ENCODE results near the gene TSPAN9. TPM values are rescaled to one million over a fixed set of nuclear protein-coding genes. Genes with fewer than 3 reads are reported as not detected.

The TSPAN9 gene
- total RNA-seq, 4 donors from 2014 or later, result 27.9 to 49.1 (median 42.0) TPM

DNA sequence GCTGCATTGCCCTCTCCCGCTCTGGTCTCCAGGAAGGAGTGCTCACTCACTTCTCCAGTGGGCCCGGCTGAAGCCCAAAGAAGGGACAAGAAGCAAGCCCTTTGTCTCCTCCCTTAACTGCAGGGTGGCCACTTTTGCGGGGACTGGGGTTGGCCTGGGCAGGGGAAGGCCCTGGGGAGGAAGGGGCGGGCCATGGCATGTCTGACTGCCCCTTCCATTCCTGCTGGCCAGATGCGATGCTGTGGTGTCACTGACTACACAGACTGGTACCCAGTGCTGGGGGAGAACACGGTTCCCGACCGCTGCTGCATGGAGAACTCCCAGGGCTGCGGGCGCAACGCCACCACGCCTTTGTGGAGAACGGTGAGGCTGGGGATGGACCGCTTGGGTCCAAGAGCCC, 203.8 kb downstream of the TSPAN9 start:
- H3K4me3 ChIP-seq (ENCODE audit: low read depth, poor library complexity, severe bottlenecking), result no peak overlapping the region
- TF ChIP-seq CTCF (IDR thresholded peaks at IDR 0.05) (no peak), POLR2A (IDR thresholded peaks at IDR 0.05) (no peak)
- intact Hi-C loops (cut with DNase I; ENCODE audit: low total_unique reads), result no loop called here
- 94% methylated on average over 12 to 14 of the region's 14 CpGs for WGBS, 2 donors
- no peak for DNase-seq (ENCODE audit: low spot score in 2 of 2)

DNA sequence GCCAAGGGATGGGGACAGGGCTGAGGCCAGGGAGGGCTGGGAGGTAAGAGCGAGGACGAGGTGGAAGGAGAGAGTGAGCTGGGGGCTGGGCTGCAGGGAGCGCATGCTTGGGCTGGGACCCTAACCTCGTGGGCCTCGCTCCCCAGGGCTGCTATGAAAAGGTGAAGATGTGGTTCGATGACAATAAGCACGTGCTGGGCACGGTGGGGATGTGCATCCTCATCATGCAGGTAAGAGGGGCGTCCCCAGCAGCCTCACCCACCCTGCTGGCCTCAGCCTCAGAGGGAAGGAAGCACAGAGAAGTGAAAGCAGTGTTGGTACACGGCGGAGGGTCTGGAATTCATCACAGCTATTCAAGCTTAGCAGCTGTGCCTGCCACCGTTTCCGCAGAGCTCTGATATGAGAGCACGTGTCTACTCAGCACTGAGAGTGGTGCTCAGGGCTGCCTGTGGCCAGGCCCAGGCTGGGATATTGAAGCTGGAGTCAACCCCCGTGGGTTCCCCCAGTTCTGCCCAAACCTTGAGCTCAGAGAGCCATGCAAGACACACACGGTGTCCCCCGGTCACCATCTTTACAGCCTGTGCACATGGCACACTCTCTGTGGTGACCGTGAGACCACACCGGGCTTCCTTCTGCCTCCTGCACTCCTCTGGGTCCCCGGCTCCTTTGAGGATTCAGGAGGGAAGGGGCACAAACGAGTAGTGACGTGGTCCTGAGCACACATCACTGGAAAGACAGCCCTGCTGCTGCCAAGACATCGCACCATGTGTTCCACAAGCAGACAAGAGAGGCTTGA, 204.6 kb downstream of the TSPAN9 start:
- DNase-seq (ENCODE audit: low spot score in 2 of 2), result no peak
- no peak overlapping the region for H3K4me3 ChIP-seq (ENCODE audit: low read depth, poor library complexity, severe bottlenecking)
- TF ChIP-seq CTCF (IDR thresholded peaks at IDR 0.05) (no peak), POLR2A (IDR thresholded peaks at IDR 0.05) (no peak)
- WGBS, 2 donors, result 86 to 89% methylated on average over 23 of the region's 23 CpGs
- intact Hi-C loops (cut with DNase I; ENCODE audit: low total_unique reads), result no loop called here

DNA sequence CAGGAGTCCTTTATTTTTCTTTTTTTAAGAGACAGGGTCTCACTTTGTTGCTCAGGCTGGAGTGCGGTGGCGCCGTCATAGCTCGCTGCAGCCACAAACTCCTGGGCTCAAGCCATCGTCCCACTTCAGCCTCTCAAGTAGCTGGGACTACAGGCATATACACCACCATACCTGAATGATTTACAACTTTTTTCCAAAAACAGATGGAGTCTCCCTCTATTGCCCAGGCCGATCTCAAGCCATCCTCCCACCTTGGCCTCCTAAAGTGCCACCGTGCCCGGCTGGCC, 205.1 kb downstream of the TSPAN9 start:
- no peak for DNase-seq (ENCODE audit: low spot score in 2 of 2)
- TF ChIP-seq CTCF (IDR thresholded peaks at IDR 0.05) (no peak), POLR2A (IDR thresholded peaks at IDR 0.05) (no peak)
- 91 to 92% methylated on average over 8 of the region's 8 CpGs for WGBS, 2 donors
- no peak overlapping the region for H3K4me3 ChIP-seq (ENCODE audit: low read depth, poor library complexity, severe bottlenecking)
- intact Hi-C loops (cut with DNase I; ENCODE audit: low total_unique reads), result no loop called here

DNA sequence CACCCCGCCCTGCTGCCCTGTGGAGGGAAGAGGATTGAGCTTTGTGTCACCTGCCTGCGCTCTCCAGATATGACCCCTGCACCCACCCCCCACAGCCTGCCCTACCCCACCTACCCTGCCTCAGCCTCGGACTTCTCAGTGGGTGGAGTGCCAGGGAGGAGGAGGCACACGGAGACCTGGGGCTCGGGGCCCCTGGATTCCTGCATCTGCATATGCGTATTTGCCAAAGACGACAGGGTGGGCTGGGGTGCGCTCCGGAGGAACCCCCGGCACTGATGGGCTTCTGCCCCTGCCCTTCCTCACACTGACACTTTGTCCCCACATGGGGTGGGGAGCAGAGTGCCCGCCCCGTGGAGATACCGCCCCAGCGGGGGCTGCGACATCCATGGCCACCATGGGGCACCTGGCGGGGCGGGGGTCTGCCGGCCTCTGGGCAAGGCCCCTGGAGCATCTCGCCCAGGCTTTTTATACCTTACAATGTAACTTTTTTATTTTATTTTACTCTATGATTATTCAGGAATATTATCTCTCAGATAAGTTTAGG, 206.0 kb downstream of the TSPAN9 start:
- no peak for TF ChIP-seq CTCF (IDR thresholded peaks at IDR 0.05)
- TF ChIP-seq POLR2A (IDR thresholded peaks at IDR 0.05), result no peak
- H3K4me3 ChIP-seq (ENCODE audit: low read depth, poor library complexity, severe bottlenecking), result no peak overlapping the region
- no peak for DNase-seq (ENCODE audit: low spot score in 2 of 2)
- intact Hi-C loops (cut with DNase I; ENCODE audit: low total_unique reads), result no loop called here
- WGBS, 2 donors, result 87 to 91% methylated on average over 16 to 19 of the region's 19 CpGs

DNA sequence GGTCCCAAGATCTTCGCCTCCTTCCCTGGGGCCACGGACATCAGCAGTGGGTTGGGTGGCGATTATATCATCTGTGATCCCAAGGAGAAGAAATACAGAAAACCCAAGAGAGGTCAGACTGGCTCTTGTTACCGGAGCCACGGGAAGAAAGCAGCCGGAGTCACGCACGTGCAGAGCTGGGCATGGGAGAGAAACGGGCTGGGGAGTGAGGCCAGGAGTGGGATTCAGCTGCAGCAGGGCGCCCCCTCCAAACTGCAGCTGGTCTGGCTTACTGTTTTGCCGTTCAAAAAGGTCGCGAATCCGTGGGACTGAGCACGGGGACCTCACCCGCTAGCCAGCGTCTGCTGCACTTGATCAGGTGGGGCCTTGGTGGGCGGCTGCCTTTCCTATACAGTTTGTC, 207.2 kb downstream of the TSPAN9 start:
- 90 to 91% methylated on average over 17 to 18 of the region's 18 CpGs for WGBS, 2 donors
- DNase-seq (ENCODE audit: low spot score in 2 of 2), result no peak
- intact Hi-C loops (cut with DNase I; ENCODE audit: low total_unique reads), result no loop called here
- H3K4me3 ChIP-seq (ENCODE audit: low read depth, poor library complexity, severe bottlenecking), result no peak overlapping the region
- TF ChIP-seq POLR2A (IDR thresholded peaks at IDR 0.05) (no peak), CTCF (IDR thresholded peaks at IDR 0.05) (no peak)

GRCh38 chr12:3285570-3285969, 208.4 kb downstream of the TSPAN9 start:
- no peak overlapping the region for H3K4me3 ChIP-seq (ENCODE audit: low read depth, poor library complexity, severe bottlenecking)
- intact Hi-C loops (cut with DNase I; ENCODE audit: low total_unique reads), result no loop called here
- no peak for DNase-seq (ENCODE audit: low spot score in 2 of 2)
- WGBS, 2 donors, result 83% methylated on average over 7 of the region's 7 CpGs
- TF ChIP-seq POLR2A (IDR thresholded peaks at IDR 0.05) (no peak), CTCF (IDR thresholded peaks at IDR 0.05) (no peak)

All from lower leg skin (tissue), 4 donors.